HEK293 (cell line): ENCODE results near the gene DTL.

Experiments used
- EGR2 ChIP-seq: fragments of 450-650 bp; formaldehyde crosslinking; IDR thresholded peaks from 2 replicates; pipeline ENCODE4 v1.5.1; 2016; ENCODE audit warnings: low read depth, missing biosample characterization, missing genetic modification characterization
- PRDM6 ChIP-seq: fragments of 450-650 bp; formaldehyde crosslinking; IDR thresholded peaks from 2 replicates; pipeline ENCODE4 v1.5.1; 2017; ENCODE audit warnings: missing biosample characterization, missing genetic modification characterization
- TCF7L2 ChIP-seq: IDR thresholded peaks from 2 replicates; pipeline ENCODE4 v1.6.1; 2011; ENCODE audit warnings: low read depth, mild to moderate bottlenecking, inconsistent platforms, low read length, moderate library complexity, borderline replicate concordance
- ZBTB20 ChIP-seq: fragments of 450-650 bp; formaldehyde crosslinking; IDR thresholded peaks from 2 replicates; pipeline ENCODE4 v1.5.1; 2016; ENCODE audit warnings: missing biosample characterization, missing genetic modification characterization
- ZEB2 ChIP-seq: fragments of 450-650 bp; formaldehyde crosslinking; IDR thresholded peaks from 2 replicates; pipeline ENCODE4 v1.5.1; 2016; ENCODE audit warnings: missing biosample characterization, missing genetic modification characterization
- ZNF169 ChIP-seq: fragments of 450-650 bp; formaldehyde crosslinking; IDR thresholded peaks from 2 replicates; pipeline ENCODE4 v1.5.1; 2016; ENCODE audit warnings: missing biosample characterization, missing genetic modification characterization
- ZNF2 ChIP-seq: fragments of 450-650 bp; formaldehyde crosslinking; IDR thresholded peaks from 2 replicates; pipeline ENCODE4 v1.5.1; 2016; ENCODE audit warnings: missing biosample characterization, missing genetic modification characterization
- ZNF23 ChIP-seq: fragments of 450-650 bp; formaldehyde crosslinking; IDR thresholded peaks from 2 replicates; pipeline ENCODE4 v1.5.1; 2016; ENCODE audit warnings: missing biosample characterization, missing genetic modification characterization, borderline replicate concordance
- ZNF239 ChIP-seq: fragments of 450-650 bp; formaldehyde crosslinking; IDR thresholded peaks from 2 replicates; pipeline ENCODE4 v1.5.1; 2016; ENCODE audit warnings: missing biosample characterization, missing genetic modification characterization
- ZNF548 ChIP-seq: fragments of 450-650 bp; formaldehyde crosslinking; IDR thresholded peaks from 2 replicates; pipeline ENCODE4 v1.5.1; 2016; ENCODE audit warnings: missing biosample characterization, missing genetic modification characterization
- ZNF600 ChIP-seq: fragments of 450-650 bp; formaldehyde crosslinking; IDR thresholded peaks from 2 replicates; pipeline ENCODE4 v1.5.1; 2016; ENCODE audit warnings: missing biosample characterization, missing genetic modification characterization
- ZNF768 ChIP-seq: fragments of 450-650 bp; formaldehyde crosslinking; IDR thresholded peaks from 2 replicates; pipeline ENCODE4 v1.5.1; 2018; ENCODE audit warnings: missing biosample characterization, mild to moderate bottlenecking, missing genetic modification characterization
- TF ChIP-seq, protein P1 (sequence below): fragments of 450-650 bp; formaldehyde crosslinking; IDR thresholded peaks from 2 replicates; pipeline ENCODE4 v1.5.1; 2016; ENCODE audit warnings: missing biosample characterization, missing genetic modification characterization
- TF ChIP-seq, protein P2 (sequence below): fragments of 450-650 bp; formaldehyde crosslinking; IDR thresholded peaks from 2 replicates; pipeline ENCODE4 v1.5.1; 2016; ENCODE audit warnings: missing biosample characterization, missing genetic modification characterization, borderline replicate concordance

DNA sequence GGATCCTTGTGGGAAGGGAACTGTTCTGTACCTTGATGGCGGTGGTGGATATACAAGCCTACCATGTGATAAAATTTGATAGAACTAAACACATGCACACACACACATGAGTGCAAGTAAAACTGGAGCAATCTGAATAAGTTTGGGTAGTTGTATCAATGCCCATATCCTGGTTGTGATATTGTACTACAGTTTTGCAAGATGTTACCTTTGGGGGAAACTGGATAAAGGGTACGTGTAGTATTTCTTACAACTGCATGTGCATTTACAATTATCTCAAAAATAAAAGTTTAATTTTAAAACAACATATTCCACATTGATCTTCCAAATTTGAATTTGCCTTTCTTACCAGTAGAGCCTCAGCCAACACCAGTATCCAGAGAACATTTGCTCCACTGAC, 99.6 kb downstream of the DTL start:
- no peak for TF ChIP-seq PRDM6 (tag by site-specific recombination)
- TF ChIP-seq, protein P1, sequence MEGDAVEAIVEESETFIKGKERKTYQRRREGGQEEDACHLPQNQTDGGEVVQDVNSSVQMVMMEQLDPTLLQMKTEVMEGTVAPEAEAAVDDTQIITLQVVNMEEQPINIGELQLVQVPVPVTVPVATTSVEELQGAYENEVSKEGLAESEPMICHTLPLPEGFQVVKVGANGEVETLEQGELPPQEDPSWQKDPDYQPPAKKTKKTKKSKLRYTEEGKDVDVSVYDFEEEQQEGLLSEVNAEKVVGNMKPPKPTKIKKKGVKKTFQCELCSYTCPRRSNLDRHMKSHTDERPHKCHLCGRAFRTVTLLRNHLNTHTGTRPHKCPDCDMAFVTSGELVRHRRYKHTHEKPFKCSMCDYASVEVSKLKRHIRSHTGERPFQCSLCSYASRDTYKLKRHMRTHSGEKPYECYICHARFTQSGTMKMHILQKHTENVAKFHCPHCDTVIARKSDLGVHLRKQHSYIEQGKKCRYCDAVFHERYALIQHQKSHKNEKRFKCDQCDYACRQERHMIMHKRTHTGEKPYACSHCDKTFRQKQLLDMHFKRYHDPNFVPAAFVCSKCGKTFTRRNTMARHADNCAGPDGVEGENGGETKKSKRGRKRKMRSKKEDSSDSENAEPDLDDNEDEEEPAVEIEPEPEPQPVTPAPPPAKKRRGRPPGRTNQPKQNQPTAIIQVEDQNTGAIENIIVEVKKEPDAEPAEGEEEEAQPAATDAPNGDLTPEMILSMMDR: no peak
- TF ChIP-seq ZNF23 (tag by site-specific recombination): no peak
- no peak for TF ChIP-seq ZBTB20 (tag by site-specific recombination)
- TF ChIP-seq ZNF169 (tag by site-specific recombination): no peak
- TF ChIP-seq ZNF600 (tag by site-specific recombination): no peak
- TF ChIP-seq ZNF768: no peak
- TF ChIP-seq, protein P2, sequence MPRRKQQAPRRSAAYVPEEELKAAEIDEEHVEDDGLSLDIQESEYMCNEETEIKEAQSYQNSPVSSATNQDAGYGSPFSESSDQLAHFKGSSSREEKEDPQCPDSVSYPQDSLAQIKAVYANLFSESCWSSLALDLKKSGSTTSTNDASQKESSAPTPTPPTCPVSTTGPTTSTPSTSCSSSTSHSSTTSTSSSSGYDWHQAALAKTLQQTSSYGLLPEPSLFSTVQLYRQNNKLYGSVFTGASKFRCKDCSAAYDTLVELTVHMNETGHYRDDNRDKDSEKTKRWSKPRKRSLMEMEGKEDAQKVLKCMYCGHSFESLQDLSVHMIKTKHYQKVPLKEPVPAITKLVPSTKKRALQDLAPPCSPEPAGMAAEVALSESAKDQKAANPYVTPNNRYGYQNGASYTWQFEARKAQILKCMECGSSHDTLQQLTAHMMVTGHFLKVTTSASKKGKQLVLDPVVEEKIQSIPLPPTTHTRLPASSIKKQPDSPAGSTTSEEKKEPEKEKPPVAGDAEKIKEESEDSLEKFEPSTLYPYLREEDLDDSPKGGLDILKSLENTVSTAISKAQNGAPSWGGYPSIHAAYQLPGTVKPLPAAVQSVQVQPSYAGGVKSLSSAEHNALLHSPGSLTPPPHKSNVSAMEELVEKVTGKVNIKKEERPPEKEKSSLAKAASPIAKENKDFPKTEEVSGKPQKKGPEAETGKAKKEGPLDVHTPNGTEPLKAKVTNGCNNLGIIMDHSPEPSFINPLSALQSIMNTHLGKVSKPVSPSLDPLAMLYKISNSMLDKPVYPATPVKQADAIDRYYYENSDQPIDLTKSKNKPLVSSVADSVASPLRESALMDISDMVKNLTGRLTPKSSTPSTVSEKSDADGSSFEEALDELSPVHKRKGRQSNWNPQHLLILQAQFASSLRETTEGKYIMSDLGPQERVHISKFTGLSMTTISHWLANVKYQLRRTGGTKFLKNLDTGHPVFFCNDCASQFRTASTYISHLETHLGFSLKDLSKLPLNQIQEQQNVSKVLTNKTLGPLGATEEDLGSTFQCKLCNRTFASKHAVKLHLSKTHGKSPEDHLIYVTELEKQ: no peak
- TF ChIP-seq ZEB2 (tag by site-specific recombination): no peak
- no peak for TF ChIP-seq TCF7L2
- TF ChIP-seq EGR2 (tag by site-specific recombination): no peak
- no peak for TF ChIP-seq ZNF548 (tag by site-specific recombination)
- TF ChIP-seq ZNF239 (tag by site-specific recombination): no peak
- TF ChIP-seq ZNF2 (tag by site-specific recombination): no peak
